ENCODE data around the gene GOLGA8K.
"Not testable (repeated sequence)": the region's sequence is repeated elsewhere in the genome, so short reads cannot be mapped to it uniquely, and the experiment has no call there.

GOLGA8K gene

GRCh38 chr15:32356909-32357308, 46.2 kb downstream of the GOLGA8K start:
- not testable (repeated sequence) for DNase-seq (ENCODE audit: low read depth)

- not testable (repeated sequence) for DNase-seq (ENCODE audit: low read depth)
Measured at GRCh38 chr15:32352748-32353147, 50.3 kb downstream of the GOLGA8K start.

- DNase-seq (ENCODE audit: low read depth) = not testable (repeated sequence)
Measured at GRCh38 chr15:32350563-32351220, 52.4 kb downstream of the GOLGA8K start.

- DNase-seq (ENCODE audit: low read depth) = not testable (repeated sequence)
Measured at GRCh38 chr15:32347037-32347436, 56.1 kb downstream of the GOLGA8K start.

- DNase-seq (ENCODE audit: low read depth) = not testable (repeated sequence)
Measured at GRCh38 chr15:32345978-32346547, 57.0 kb downstream of the GOLGA8K start.

GRCh38 chr15:32343921-32344320, 59.2 kb downstream of the GOLGA8K start:
- not testable (repeated sequence) for DNase-seq (ENCODE audit: low read depth)

Data from ELR (cell line).